Activated CD4-positive, alpha-beta T cell treated with anti-CD3 and anti-CD28 coated beads, Interleukin-10, Interleukin-2, amounts not matched to agents 100 ng/mL and 50 ng/mL, durations not matched to agents 16 hours and 8 hours (primary cell): ENCODE data around the gene SPATA13.
"Not testable (repeated sequence)": the region's sequence is repeated elsewhere in the genome, so short reads cannot be mapped to it uniquely, and the experiment has no call there.

Experiments
- DNase-seq: peaks from one replicate; pipeline ENCODE4 v3.0.0-alpha.2; 2020

SPATA13 gene

DNA sequence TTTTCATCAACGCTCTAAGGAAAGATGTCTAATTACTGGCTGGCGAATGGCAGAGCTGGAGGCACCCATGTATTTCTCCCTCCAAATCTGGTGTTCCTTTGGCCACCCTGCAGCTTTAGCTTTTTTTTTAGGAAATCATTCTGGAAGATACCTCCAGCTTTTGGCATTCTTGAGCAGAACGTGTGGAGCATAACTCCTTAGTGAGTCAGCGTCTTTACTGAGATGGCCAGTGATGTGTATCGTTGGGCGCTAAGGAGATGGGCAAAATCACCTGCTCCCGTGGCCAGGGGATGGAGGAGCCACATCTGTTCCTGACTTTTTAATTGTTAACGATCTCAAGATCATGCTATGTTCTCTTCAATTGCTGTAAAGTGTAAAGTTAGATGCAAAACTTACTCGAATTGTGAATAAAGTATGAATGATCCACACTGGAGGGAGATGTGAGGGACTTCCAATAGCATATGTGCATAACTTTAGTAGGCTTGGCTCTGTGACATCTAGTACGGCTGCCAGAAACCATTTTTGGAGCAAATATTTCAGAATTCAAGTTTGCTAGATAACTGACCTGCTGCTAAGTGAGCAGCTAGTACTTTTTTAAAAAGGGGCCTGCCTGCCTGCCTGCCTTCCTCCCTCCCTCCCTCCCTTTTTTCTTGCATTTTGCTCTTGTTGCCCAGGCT, 124.5 kb downstream of the SPATA13 start:
- no peak for DNase-seq

DNA sequence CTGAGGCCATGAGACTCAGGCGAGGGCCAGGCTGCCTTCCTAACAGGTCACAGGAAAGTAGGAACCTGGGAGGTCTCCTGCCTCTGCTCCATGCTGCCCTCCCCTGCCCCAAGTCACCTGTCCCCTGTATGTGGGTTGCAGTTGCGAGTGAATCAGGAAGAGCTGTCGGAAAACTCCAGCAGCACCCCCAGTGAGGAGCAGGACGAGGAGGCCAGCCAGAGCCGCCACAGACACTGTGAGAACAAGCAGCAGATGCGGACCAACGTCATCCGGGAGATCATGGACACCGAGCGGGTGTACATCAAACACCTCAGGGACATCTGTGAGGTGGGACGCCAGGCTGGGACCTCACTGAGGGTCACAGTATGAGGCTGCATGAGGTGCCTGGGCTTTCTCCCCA, 126.1 kb downstream of the SPATA13 start:
- DNase-seq: no peak

DNA sequence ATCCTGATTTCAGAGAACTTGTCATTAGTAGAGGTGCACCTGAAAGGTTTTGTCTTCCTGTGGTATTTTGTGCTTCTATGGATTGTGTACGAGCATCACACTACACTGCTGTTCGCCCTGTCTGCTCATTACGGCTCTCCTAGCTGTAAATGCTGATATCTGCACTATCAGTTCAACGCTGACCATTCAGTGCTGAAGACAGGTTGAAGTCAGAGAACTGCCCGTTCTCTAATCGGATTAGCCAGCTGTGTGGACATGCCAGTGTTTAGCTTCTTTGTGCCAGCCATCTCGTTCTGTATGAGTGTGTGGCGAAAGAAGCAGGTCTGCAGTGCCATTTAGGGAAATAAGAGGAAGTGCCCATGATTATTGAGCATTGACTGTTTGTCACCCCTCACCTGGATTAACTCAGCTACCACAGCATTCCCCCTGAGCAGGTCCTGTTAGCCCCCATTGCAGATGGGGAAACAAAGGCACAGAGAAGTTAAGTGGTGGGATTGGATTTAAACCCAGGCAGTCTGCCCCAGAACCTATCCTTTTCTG, 127.3 kb downstream of the SPATA13 start:
- DNase-seq: no peak

DNA sequence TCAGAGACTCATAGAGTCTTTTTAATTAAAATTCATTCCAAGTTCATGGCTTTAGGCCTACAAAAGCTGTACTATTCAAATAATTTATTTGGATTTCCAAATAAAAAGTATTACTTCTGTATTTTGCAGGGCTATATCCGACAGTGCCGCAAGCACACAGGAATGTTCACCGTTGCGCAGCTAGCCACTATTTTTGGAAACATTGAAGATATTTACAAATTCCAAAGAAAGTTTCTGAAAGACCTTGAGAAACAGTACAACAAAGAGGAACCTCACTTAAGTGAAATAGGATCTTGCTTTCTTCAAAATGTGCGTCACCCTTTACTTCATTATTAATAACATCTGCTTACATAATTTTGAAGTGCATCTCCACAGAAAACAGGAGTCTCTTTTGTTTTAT, 128.3 kb downstream of the SPATA13 start:
- DNase-seq: no peak

DNA sequence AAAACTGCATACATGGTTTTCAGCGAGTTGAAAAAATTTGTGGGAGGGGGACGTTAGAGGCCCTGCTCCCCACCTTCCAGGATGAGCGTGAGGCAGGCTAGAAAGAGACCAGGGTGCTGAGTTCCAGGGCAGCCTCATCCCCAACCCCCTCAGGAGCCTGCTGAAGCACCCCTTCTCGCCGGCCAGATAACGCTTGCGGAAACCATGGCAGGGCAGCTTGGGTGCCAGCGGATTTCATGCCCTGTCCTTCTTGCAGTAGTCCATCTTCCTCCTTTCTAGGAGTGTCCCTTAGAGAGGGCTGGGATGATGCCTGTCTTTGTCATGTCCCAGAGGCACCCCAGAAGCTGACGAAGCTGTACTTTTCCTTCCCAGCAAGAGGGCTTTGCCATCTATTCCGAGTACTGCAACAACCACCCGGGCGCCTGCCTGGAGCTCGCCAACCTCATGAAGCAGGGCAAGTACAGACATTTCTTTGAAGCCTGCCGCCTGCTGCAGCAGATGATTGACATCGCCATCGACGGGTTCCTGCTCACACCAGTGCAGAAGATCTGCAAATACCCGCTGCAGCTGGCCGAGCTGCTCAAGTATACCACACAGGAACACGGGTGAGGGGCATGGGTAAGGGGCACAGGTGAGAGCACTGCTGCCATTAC, 129.9 kb downstream of the SPATA13 start:
- no peak for DNase-seq

DNA sequence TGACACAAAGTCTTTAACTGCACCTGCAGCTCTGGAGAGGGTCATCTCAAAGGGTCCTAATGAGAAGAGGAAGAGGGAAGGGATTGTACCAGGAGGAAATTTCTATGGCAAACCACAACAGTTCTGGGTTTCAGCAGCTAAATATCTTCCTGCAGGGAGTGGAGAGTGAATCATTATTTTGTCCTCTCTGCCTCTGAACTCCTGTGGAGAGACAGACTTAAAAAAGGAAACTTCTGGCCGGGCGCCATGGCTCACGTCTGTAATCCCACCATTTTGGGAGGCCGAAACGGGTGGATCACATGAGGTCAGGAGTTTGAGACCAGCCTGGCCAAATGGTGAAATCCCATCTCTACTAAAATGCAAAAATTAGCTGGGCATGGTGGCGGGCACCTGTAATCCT, 132.0 kb downstream of the SPATA13 start:
- no peak for DNase-seq

DNA sequence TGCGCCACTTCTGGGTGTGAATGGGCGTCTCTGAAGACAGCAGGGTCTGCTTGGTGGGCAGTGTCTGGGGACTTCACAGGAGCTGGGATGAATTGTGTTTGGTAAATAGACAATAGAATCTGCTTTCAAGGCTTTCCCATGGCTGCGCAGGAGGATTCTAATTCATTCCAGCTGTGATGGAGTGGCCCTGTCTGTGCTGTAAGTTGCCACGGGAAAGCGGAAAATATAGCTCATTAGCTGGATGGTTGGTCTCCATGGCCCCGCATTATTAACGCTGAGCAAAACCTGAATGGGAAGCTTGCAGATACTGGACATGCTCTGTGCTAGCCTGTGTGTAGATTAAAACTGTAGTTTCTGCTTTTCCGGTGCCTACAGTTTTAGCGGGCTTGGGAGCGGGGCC, 133.2 kb downstream of the SPATA13 start:
- DNase-seq: no peak

DNA sequence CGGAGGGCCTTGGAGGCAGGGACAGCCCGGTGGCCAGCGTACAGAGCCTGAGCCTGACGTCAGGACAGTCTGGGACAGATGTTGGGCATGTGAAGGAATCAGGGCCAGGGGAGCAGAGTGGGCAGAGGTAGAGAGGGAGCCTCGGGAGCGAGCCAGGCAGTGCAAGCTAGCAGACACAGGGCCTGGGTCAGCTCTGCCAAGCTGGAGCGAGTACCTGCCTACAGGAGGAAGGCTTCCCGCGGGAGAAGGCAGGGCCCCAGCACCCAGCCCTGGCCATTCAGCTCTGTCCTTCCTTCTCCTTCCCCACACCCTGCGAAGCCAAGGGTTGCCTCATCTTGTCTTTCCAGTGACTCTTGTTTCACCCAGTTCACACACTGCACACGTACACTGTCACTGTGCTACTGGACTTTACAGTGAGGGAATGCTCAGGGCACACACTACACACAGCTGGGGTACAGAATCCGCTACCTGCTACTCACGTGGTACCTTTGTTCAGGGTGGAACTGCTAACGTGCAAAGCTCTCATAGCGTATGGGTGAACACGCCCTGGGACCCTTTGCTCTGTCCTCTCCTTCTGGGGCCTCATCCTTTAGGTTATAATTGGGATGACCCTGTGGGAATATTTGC, 139.1 kb downstream of the SPATA13 start:
- DNase-seq: no peak

DNA sequence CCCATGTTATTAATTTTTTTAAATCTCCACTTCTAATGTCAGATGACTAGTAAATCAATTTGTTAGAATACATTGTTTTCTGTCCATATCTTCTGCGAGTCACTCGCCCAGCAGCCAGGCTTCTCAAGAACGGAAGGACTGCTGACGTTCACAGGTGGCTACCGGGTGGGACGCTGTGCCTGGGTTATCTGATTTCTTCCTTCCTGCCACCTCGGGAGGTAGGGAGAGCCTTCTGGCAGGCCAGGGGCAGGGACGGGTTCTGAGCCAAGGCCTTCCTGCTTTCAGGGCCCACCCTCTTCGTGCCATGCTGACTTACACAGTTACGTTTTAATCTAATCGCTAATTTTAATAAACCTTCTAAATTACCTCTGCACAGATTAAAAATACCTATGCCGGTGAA, 140.9 kb downstream of the SPATA13 start:
- no peak for DNase-seq

DNA sequence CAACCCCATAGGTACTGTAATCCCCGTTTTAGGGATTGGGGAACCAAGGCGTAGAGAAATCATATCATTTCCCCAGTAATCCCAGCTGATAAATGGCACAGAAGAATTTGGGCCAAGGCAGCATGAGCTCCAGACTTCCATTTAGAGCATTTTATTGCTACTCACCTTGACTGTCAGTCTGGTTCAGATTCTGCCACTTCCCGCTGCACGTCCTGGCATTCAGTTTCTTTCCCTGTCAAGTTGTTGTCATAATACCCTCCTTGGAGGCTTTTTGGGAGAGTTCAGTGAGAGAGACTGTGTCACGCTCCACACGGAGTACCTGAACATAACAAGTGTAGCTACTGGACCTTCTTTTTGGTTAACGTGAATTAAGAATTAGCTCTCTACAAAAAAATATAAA, 141.4 kb downstream of the SPATA13 start:
- no peak for DNase-seq

DNA sequence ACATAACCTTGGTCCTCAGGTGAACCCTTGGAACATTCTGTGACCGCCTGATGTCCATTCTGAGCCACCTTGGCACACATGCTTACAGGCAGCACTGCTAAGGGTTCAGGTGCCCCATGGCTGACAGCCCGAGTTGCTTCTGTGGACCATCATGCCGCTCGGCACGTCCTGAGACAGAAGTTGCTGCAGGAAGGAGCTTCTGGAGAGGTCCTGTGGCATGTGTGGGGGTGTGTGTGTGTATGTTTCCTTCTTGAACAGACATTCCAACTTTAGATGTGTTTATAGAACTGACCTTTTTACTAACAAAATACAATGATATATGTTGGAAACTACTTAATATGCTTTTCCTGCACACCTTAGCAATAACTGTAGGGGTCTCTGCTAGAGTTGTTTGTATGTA, 144.1 kb downstream of the SPATA13 start:
- no peak for DNase-seq

DNA sequence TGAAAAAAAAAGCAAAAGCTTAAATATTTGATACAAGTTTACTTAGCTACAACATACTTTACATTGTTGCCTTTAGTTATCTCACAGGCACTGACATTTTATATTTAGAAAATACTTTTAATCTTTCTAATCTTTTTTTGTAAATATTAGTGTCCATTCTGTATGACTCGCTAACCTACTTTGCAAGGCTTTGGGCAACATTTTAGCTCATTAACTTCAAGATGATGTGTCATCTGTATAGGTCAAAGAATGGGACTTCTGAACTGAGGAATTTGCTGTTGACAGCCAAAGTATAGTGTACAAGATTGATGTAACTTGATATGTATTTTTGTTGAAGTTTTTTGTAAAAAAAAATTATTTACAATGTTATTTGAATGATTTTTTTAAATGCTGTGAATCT, 146.1 kb downstream of the SPATA13 start:
- no peak for DNase-seq

DNA sequence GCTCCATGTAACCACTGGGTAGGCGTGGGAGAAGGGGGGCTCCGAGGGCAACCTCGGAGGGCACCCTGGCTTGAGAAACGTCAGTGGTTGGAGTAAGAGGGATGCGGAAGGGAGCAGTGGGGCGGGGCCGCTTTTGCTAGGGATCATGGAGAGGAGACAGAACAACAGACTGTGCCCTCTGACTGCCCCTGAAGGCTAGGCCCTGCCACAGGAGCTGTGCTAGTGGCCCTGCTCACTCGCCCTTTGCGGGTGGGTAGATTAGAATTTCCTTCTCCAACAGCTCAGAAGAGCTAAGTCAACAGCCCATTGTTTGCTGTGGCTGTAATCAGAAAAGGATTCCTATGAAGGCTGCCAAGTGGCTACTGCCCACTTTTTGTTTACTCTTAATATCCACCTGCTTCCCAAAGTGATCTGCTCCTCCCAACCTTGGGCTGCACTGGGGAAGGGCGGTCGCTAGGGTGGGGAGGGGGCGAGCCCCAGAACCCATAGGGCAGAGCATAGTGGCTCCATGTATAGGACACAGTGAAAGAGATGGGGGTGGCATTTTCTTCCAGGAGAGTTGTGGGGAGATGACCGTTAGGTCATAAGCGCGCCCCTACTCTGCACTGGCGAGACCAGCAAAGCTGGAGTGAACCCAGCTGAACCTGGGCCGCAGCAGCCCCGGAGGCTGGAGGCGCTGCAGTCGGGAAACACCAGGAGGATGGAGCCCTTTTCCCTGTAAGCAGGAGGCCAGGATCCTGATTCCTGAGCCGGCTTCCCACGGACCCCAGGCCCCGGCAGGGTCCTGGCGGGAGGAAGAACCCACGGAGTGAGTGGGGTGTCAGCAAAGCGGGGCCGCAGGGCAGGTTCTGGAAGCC, 146.9 kb downstream of the SPATA13 start:
- DNase-seq: no peak

DNA sequence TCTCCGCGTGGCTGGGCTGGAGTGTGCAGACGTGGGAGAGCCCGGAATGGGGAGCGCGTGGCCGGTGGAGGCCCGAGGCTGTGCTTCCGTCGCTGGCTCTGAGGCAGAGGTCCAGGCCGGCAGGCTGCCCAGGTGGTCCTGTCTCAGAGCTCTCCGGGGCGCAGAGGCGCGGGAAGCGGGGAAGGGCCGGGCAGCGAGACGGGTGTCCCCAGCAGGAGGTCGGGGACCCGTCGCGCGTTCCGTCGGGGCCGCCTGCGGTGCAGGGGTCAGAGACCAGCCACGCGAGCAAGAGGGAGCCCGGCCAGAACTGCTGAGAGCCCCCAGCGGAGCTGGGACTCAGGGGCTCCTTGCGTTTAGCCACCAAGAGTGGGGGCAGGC, 147.5 kb downstream of the SPATA13 start:
- DNase-seq: no peak

DNA sequence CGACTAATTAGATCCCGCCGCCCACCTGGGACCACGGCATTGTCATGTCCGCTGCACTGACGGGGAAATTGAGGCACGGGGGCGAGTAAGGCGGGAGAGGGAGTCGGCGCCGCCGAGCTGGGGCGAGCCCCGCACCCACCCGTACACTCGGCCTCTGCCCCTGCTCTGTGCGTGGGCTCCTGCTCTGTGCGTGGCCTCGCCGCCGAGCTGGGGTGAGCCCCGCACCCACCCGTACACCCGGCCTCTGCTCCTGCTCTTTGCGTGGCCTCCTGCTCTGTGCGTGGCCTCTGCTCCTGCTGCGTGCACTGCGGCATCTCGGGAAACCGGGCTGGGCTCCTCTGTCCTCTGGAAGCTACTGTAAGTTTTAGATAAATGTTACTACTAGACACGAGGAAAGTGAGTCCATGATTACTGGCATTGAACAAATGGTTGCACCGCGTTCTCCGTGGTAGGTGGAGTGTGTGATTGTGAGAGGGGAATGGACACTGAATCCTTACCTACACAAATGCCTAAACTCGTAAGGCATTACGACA, 148.0 kb downstream of the SPATA13 start:
- DNase-seq: no peak

DNA sequence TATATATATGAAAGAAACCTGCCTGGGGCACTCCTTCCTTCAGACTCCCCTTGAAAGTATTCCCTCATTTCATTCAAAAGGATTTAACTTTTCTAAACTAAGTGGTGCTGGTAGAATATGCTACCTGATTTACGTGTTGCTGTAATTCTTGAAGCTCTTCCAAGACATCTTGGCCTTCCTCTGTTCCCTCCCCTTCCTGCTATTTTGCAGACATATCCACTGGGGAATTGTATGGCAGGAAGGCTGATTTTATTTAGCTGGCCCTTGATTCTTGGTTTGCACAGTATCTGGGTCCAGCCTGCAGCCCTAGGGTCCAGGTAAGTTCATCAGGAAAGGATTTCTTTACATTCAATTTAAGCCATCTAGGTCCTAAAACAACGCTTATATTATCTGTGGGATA, 148.8 kb downstream of the SPATA13 start, which contains the start of gene C1QTNF9:
Gene C1QTNF9, plus strand, starts transcription at position 281 of the 400 bp plus-strand sequence. CDS start 6,424 bp downstream, outside the sequence.
- DNase-seq: not testable (repeated sequence)

DNA sequence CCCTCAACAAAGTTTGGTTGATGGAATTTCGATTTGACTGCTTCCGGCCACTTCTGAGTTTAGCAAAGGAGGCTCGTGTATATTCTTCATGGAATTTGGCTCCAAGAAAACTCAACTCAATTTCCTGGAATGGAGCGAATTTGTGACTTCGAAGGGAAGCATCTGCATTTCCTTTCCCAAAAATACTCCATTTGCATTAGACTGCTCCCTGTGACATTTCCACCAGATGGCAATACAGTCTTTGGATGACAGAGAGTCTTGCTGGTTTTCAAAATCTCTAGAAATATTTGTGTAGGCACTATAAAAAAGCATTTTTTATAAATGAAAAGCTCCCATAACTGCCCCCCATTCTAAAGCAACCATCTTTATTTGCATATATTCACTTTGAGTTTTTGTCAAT, 152.9 kb downstream of the SPATA13 start:
- DNase-seq: no peak

DNA sequence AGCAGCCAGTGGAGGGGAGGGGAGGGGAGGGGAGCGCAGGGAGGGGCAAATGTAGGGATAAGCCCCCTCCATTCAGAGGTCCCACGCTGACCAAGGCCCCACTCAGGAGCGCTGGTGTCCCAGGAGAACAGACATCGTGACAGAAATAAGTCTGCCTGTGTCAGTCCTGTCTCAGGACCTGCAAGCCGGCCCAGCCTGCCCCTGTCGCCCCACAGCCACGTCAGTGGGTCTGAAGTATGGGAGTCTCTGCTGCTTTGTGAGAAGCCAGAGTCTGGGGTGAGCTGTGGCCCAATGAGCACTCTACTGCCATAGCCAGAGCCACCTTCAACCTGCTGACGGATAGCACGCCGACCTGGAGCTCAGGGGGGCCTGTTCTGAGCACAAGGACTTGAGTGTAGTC, 157.3 kb downstream of the SPATA13 start:
- DNase-seq: not testable (repeated sequence)

DNA sequence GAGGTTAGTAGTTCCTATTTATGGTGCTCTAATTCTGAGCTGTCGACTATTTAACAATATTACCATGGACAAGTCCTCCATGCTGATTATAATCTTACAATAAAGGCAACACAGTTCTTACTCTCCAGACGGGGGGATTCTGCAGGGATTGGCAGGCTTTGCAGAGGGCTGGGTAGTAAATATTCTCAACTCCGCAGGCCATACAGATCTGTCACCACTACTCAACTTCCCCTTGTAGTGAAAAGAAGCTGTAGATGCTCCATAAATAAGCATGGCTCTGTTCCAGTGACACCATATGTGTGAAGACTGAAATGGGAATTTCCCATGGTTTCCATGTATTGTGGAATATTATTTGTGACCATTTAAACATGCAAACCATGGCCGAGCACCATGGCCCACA, 158.4 kb downstream of the SPATA13 start:
- DNase-seq: not testable (repeated sequence)

DNA sequence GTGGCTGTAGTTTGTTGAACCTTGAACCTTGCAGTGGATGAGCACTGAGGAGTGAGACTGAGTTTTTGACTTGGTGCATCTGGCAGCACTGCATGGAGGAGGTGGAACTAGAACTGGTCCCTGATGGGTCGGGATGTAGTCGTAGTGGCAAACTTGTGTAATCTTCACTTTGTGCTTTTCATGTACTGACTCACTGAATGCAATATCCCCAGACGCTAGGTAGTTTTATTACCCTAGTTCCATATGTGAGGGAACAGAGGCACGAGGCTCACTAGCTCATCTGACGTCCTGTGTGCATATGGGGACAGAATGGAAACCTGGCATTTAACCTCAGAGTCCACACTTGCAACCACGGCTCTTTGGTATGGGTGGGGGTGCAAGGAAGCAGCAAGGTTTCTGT, 159.1 kb downstream of the SPATA13 start:
- not testable (repeated sequence) for DNase-seq

DNA sequence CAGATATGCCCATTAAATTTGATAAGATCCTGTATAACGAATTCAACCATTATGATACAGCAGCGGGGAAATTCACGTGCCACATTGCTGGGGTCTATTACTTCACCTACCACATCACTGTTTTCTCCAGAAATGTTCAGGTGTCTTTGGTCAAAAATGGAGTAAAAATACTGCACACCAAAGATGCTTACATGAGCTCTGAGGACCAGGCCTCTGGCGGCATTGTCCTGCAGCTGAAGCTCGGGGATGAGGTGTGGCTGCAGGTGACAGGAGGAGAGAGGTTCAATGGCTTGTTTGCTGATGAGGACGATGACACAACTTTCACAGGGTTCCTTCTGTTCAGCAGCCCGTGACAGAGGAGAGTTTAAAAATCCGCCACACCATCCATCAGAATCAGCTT, 160.9 kb downstream of the SPATA13 start:
- not testable (repeated sequence) for DNase-seq

DNA sequence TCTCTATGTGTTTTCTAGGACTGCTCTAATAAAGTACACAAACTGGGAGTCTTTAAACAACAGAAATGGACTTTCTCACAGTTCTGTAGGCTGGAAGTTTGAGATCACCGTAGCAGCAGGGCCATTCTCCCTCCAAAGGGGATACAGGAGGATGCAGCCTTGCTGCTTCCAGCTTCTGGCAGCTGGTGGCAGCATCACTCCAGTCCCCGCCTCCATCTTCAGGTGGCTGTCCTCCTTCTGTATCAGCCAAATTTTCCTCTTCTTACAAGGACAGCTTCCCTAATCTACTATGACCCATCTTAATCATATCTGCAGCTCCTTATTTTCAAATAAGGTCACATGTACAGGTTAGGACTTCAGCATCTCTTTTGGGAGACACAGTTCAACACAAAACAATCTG, 161.9 kb downstream of the SPATA13 start:
- DNase-seq: not testable (repeated sequence)
